GM18511 (cell line): ENCODE data around the gene TMEM30A.

Experiments used
- ATAC-seq: cut with Tn5 transposase; IDR thresholded peaks from one replicate; pipeline ENCODE4 v1.9.1; 2021; ENCODE audit warnings: mild to moderate bottlenecking, moderate library complexity; ENCODE audit not compliant: unreplicated experiment

The TMEM30A gene

DNA sequence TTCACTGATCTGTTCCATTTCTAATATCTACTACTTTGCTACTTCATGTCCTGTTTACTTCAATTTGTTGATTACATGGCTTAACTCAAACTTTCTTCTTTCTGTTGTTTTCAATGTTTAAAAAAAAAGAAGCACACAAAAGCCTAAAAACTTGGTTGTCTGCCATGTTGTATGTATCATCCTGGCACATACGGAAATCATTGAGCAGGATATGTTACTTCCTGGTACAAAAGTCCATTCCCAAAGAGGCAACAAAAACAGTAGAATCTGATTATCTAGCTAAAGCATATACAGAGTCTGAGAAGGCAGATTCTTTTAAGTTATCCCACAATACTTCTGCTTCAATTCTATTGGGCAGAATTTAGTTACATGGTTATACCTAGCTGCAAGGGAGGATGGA, 64.2 kb downstream of the TMEM30A start:
- no peak for ATAC-seq

DNA sequence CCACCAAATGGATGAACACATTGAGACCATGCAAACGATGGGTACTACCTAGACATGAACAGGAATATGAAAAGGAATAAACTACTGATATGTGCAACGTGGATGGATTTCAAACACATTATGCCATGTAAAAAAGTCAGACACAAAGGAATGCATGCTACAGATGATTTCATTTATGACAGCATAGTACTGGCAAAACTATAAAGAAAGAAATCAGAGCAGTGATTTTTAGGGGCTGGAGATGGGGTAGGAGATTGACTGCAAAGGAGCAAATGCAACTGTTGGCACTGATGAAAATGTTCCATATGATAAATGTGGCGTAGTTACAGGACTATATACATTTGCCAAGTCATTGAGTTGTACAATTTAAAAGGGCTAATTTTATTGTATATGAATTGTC, 65.3 kb downstream of the TMEM30A start:
- no peak for ATAC-seq

DNA sequence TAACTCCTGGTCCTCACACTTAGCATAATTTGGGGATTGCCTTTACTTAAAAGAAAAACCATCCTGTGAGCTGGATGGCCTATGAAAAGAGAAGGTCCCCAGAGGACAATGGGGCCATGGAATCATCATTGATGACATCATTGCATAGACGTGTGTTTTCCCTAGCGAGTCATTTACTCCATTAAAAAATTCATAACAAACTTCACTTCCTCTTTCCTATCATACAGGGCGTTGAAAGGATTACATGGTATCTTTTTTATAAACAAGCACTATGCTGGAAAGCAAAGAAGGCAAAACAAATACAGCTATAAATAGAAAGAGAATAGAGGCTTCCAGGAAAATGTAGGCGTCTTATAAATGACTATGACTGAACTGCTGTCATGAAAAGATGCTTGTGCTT, 67.4 kb downstream of the TMEM30A start:
- ATAC-seq: no peak

DNA sequence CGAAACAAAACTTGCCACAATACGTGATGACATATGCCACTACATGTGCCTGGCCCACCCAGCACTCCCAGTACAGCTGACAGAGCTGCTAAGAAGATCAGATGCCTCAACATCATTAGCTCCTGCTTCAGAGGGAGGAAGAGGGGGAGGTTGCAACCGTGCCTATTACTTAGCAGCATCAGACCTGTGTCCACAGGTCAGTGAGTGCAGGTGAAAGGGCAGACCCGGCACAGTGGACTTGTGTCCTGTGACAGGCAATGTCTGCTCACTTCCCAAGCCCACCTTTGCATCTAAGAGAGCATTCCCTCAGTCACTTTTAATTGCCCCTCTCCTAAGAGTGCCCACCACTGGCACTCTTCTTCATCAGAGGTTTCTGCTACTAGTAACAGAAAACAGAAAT, 69.3 kb downstream of the TMEM30A start:
- no peak for ATAC-seq

DNA sequence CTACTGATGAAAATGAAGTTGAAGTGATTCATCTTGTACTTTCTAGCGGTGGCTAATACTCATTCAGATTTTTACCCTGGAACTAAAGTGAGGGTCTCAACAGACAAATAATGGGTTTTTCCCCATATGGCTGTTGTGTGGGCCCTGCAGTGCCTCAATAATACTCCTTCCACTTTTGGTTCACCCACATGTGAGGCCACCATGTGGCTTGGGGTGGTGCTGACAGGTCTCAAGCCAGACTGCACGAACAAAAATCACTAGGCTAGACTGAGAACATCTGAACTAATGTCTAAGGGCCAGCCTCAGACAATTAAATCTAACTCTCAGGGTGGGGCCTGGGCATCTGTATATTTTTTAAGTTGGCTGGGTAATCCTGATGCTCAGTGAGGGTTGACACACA, 70.9 kb downstream of the TMEM30A start:
- no peak for ATAC-seq

DNA sequence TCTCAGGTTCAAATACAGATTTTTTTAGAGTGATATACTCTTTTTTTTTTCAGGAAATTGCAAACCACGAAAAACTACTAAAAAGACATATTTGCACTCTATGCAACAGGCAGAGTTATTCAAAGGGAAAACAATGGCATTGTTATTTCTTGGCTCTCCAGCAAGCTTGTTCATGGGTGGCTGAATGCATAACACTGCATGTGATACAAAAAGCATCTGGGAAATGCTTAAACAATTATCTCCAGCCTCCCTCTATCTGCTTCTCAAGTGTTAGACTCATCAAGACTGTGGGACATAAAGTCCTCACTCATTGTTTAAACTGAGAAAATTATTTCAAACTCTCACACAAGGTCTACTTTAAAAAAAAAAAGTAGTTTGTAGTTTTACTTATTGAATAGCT, 71.5 kb downstream of the TMEM30A start:
- no peak for ATAC-seq

DNA sequence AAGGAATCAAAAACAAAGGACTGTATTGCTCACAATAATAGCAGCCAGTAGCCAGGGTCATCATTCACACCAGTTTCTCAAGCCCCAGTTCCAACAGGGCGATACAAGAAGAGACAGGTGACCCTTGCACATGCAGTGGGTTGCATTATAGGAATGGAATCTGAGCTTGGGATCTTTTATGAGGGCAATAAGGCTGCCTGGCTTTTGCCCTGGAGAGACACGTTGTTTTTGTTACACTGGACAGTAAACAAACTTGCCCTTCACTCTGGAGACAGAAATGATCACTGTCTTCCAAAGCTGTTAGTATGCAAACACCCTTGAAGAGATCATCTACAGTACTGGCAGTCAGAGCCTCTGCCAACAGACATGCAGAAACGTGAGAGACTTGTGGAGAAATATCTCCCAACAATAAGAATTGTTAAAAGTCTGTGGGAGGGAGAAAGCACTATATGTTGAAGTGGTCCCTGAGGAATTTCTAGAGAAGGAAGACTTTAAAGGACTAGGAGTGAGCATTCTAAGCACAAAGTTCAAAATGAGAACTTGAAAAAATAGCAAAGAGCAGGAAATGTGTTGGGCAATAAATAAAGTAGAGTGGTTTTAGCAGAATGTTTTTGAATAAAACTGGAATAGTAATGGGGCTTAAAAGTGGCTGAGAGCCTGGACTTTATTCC, 72.5 kb downstream of the TMEM30A start:
- ATAC-seq: no peak

DNA sequence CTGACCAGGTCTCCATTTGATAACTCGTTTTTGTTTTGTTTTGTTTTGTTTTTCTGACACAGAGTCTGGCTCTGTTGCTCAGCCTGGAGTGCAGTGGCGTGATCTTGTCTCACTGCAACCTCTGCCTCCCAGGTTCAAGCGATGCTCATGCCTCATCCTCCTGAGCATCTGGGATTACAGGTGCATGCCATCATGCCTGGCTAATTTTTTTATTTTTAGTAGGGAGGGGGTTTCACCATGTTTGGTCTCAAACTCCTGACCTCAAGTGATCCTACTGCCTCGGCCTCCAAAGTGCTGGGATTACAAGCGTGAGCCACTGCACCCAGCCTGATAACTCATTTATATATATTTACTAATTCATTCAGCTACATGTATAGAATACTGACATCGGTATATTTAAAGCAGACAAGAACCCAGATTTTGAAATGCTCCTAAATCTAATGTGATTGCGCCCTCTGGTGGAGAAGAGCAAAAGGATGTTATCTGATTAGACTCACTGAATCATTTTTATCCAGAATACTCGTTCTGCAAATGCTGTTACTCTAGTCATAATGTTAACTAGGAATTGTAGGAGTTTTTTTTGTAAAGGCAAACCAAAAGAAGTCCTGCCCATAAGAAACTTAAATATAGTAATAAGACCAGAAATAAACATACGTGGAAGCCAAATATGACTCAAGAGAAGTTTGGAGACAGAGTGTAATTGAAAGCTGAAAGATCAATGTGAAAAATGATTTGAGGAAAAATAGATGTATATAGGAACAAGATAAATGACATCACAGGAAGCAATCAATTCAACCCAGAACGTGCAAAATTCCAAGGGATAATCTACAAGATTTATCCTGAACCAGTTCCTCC, 73.5 kb downstream of the TMEM30A start:
- ATAC-seq: no peak

DNA sequence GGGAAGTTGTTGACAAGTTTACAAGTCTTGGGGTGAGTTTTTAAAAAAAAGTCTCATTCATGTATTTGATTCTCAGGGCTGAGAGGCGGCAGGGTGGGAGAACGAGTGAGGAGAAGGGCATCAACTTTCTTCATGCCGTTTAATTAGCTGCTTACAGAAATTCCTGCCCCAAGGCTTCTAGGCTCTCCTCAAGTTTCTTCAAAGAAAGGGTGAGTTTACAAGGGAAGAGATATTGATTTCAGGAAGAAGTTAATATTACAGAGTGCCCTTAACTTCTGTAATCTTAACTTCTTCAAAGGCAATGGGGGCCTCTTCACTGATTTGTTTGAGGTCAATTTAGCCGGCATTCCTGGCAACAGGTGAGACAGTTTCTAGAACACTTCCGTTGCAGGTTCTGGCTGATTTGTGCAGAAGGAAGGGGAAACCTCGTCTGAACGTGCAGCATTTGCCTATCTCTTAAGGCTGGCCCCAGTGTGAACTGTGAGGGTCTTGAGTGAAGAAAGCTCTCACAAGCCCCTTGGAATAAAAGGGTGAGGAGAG, 75.3 kb downstream of the TMEM30A start:
- no peak for ATAC-seq

DNA sequence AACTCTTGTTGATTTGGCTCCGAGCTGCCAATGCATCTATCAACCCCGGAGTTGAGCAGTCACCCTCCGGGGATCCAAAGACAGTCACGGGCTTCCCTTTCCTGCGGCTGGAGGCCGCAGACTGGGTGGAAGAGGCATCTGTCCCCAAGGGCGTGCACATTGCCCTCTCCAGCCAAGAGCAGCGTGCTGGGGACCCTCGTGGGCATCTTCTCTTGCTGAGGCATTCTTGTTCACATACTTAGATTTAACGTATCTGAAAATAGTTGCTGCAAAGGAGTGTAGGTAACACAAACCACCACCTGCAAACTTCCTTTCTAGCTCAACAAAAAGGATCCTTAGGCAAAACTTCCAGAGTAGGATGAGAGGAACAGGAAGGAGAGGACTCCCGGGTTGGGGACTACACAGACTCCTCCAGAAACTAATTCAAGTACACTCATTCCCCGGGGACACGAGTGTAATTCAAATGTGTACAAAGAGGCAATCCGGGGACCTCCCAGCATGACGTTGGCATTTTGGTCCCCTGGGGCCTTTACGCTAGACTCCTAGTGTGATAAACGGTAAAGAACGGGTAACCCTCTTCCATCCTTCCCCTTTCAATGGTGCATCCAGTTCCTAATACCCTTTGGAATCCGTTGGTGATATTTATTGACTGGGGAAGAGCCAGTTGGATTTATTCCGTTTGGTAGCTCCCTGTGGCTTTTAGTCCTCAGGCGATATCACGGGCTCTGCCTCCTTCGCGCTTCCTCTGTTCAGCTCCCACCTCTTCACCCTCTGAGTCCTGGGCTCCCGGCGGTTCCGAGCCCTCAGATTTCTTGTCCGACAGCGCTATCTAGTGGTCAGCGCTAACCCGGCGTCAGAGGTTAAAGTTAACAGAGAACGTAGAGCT, 76.1 kb downstream of the TMEM30A start:
- ATAC-seq: peak; percentile 71

DNA sequence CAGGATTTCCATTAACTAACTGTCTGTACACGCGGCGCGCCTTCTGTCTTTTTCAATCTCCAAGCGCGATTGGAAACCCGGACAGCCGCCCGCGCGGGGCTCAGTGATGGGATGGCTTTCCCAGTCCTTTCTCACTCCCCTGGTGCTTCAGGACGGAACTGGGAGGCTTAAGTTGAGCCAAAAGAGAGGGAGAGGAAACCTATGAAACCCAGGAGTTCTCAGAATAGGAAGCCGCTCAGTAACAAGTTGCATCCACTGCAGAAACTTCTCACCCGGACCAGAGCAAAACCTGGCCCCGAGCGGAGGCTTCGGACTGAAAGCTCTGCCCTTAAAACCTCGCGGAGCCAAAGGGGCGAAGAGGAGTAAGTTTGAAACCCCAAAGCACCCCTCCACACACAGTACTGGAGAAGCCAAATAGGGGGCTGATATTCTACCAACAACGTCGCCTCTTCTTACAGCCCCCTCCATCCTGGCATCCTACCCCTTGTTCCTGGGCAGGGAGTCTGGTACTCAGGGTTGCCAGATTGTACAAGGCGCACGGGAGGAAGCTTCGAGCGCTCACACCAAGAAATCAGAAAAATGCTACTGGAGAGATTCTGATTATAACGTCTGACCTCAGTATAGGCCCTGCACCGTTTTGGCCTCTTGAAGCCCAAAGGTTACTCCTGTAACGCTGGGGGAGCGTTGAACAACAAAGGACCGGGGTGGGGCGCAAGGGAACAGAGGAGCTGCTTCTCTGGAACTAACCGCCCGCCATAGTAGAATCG, 77.8 kb downstream of the TMEM30A start:
- no peak for ATAC-seq

DNA sequence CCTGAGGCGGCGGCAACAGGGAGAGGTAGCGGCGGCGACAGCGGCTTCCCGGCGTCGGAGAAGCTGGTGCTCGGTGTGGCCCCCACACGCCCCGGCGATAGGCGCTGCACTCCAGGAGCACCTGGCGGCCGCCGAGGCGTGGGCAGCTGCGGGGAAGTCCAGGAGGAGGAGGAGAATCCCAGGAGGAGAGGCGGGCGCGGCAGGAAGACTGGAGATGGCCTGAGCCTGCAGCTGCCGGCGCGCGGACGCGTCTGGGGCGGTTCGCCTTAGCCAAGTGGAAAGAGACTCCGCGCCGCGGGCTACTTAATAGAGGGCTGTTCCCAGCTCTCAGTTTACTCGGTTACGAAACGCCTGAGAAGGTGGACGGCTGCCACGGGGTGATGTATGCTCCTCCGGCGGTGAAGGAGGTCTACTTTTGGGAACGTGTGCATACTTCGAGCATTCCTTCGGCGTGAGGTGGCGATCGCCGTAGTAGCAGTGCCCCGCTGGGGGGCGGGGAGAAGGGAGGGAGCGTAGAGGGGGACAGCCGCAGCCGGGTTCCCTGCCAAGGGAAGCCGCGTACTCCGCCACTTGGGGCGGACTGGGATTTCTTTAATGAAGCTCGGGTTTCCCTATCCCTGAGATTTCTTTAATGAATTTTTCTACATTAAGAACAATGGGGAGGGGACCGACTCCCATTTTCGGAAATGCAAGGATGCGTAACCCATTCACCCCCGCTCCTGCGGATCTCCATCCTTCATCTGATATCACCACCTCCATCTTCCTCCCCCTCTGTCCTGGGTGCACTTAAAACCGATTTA, 78.6 kb downstream of the TMEM30A start, which contains the start of gene COL12A1:
TSS of gene COL12A1 (minus strand) at position 278 of the 800 bp plus-strand sequence. CDS start 3,261 bp downstream, outside the sequence.
- no peak for ATAC-seq

DNA sequence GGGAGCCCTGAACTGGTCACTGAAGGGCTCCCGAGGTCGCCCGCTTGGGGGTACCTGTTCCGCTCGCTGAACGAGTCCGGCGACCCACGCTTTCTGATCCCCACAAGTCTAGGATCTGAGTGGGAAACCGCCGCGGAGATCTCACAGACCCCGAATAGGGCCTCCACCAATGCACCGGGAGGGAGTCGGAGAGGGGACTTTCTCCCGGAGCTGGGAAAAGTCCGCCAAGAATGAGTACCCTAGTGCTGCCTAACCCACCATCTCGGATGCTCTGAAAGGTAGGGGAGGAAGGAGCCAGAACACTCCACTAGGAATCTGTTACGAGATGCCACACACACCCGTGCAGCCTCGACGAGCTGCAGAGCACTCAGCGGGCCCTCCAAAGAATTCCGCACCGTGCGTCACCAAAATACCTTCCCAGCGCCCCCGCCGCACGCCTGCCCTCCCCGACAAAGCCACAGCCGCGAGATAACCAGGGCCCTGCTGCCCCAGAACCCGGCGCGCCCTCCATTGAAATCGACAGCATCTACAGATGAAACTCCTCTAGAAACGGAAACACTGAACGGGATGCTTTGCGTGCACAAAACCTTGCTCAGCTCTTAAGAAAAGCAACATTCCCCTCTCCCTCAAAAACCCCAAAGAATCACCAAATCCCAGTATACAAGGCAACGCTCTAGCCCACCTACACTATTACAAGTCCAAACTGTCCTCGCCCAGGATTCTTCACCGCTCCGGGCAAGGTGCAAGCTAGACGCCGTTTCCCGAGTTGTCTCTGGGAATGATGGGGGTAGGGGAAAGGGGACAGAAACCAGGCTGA, 79.4 kb downstream of the TMEM30A start:
- ATAC-seq: no peak

DNA sequence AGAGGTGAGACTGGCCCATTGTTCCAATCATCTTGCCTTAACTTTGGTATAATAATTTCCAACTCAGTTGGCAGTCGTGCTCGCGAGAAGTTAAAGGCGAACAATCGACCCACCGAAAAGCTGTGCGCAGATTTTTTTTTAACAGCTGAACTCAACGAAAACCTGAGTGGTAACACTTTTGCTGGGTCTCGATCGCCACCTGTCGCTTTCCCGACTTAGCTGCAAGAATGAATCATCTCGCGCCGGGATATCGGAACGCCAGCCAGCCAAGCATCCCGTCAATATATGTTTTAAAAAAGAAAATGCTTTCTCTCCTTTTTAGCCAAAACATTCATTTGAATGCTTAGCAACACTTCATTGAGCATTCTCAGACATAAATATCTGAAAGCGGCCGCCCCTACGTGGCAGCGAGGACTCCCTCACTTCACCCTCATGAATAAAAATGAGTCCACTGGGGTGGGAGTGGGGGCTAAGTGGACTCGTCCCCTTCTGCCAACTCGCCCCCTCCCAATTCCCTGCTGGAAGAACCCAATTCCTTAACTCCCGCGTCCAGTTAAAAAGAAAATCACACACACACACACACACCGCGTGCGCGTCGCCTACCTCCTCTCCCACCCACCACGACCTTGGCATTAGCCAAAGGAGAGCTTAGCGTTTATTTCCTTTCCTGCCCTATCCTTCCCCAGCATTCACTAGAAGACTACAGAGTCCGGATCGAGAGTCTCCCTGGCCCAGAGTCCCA, 80.2 kb downstream of the TMEM30A start:
- peak; percentile 24 for ATAC-seq

DNA sequence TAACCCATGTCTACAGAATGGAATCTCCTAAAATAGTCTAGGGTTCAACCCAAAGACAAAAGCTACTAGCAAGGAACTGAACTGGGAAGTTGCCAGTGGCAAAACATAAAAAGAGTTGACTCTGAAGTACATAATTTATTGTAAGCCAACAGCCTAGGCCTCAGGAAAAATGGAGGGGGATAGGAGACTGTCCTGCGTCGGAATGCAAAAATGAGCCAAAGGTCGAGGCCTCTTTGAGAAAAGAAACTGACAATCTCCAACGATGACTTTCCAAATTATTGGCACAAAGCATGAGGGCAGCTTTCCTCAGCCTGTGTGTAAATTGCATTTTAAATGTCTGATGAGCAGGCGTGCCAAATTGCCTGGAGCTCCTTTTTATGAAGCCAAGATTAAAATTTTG, 80.9 kb downstream of the TMEM30A start:
- no peak for ATAC-seq
